Colonic mucosa (tissue), 4 donors: Measurements from ENCODE around the gene CES2. TPM values are rescaled to one million over a fixed set of nuclear protein-coding genes. Genes with fewer than 3 reads are reported as not detected.
A peak's percentile ranks its signal among the peaks of the same experiment; 100 is the strongest.
"Not testable (repeated sequence)": the region's sequence is repeated elsewhere in the genome, so short reads cannot be mapped to it uniquely, and the experiment has no call there.

ENCODE experiments used
- DNase-seq: peaks from one replicate; pipeline ENCODE4 v3.0.0-alpha.2; 2020
- H3K27ac ChIP-seq: fragments of 200-600 bp; one replicate; pipeline ENCODE4 v1.8.0; 2021
- H3K27me3 ChIP-seq: fragments of 200-600 bp; one replicate; pipeline ENCODE4 v1.8.0; 2021
- H3K36me3 ChIP-seq: fragments of 200-600 bp; one replicate; pipeline ENCODE4 v1.8.0; 2021
- H3K4me1 ChIP-seq: fragments of 200-600 bp; one replicate; pipeline ENCODE4 v1.8.0; 2021; ENCODE audit warnings: mild to moderate bottlenecking
- H3K4me3 ChIP-seq: fragments of 200-600 bp; one replicate; pipeline ENCODE4 v1.8.0; 2021
- H3K9ac ChIP-seq, 2 donors: one replicate each; pipeline ENCODE4 v1.7.0; 2013; ENCODE audit warnings: control low read depth in 2 of 2, low read depth in 2 of 2, low read length in 2 of 2
- H3K9me3 ChIP-seq: fragments of 200-600 bp; one replicate; pipeline ENCODE4 v1.8.0; 2021
- CTCF ChIP-seq: fragments of 200-600 bp; IDR thresholded peaks from one replicate; pipeline ENCODE4 v1.8.0; 2022; ENCODE audit warnings: antibody characterized with exemption, mild to moderate bottlenecking
- intact Hi-C: fragments of 100-400 bp; cut with DNase I; formaldehyde crosslinking; loops from one replicate; pipeline ENCODE4 v1.14.1; 2022
- total RNA-seq, 2 donors: library from RNA; stranded (reverse); fragmentation: NEBNext Ultra II Directional in 1 of 2; extraction: Animal tissue kit (Norgen Biotek cat#: 25700) in 1 of 2; gene quantifications; one replicate each; pipeline ENCODE4 v1.2.1, GENCODE V29; 2021
- donor health status: healthy.
- donor health status: DM: no; HTN: no; CAD: no.
- donor health status: DM: no; HTN: no; CAD: no.

Gene CES2
- total RNA-seq, 2 donors from 2014 or later, result 407 to 525 TPM

DNA sequence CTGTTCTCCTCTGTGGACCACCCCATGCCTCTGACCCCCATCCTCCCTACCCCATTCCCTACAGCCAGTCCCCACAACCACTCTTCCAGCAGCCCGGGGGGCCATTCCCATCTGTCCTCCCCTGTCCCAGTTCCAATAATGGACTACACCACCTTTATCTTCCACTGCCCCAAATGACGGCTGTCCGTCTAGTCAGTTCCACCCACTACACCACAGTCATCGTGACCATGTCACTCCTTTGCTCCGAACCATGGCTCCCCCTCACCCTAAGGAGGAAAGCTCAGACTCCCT lies 39.7 kb upstream of the CES2 start:
- Histone ChIP-seq H3K36me3 (no peaks in the 10 kb centered on the region), H3K27ac (peak overlapping the region; percentile 59), H3K9ac (peak overlapping the region in 1 of 2 donors; percentile 76), H3K9me3 (no peaks in the 10 kb centered on the region), H3K4me3 (no peak overlapping the region), H3K4me1 (peaks cover 22% of the 10 kb centered on the region), H3K27me3 (no peaks in the 10 kb centered on the region)
- no peak for DNase-seq
- no peak for TF ChIP-seq CTCF
- intact Hi-C loops, result loop anchor here (5.0 kb wide), 1 partner anchor 37 kb away; the partner anchor contains the start of gene CIAO2B

- Histone ChIP-seq H3K36me3 (no peaks in the 10 kb centered on the region), H3K4me1 (peaks cover 22% of the 10 kb centered on the region), H3K4me3 (no peak overlapping the region), H3K27me3 (no peaks in the 10 kb centered on the region), H3K9ac (peak overlapping the region in 1 of 2 donors; percentile 76), H3K9me3 (no peaks in the 10 kb centered on the region), H3K27ac (peak overlapping the region; percentile 59)
- intact Hi-C loops, result loop anchor here (5.0 kb wide), 1 partner anchor 36 kb away; the partner anchor contains the start of gene CIAO2B
- DNase-seq, result no peak
- no peak for TF ChIP-seq CTCF
Measured at GRCh38 chr16:66895999-66896398, 39.3 kb upstream of the CES2 start.

DNA sequence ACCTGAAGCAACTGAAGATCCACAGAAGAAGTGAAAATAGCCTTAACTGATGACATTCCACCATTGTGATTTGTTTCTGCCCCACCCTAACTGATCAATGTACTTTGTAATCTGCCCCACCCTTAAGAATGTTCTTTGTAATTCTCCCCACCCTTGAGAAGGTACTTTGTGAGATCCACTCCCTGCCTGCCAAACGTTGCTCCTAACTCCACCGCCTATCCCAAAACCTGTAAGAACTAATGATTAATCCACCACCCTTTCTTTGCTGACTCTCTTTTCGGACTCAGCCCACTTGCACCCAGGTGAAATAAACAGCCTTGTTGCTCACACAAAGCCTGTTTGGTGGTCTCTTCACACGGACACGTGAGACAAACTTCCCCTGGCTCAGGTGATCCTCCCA lies 38.6 kb upstream of the CES2 start:
- not testable (repeated sequence) for H3K9me3 ChIP-seq, H3K36me3 ChIP-seq, DNase-seq, H3K4me3 ChIP-seq, H3K9ac ChIP-seq, H3K27me3 ChIP-seq
- peak overlapping the region; percentile 59 for H3K27ac ChIP-seq
- intact Hi-C loops, result loop anchor here (5.0 kb wide), 1 partner anchor 36 kb away; the partner anchor contains the start of gene CIAO2B
- H3K4me1 ChIP-seq, result peaks cover 22% of the 10 kb centered on the region

GRCh38 chr16:66898207-66898606 lies 37.1 kb upstream of the CES2 start:
- Histone ChIP-seq H3K4me3 (no peak overlapping the region), H3K9me3 (no peaks in the 10 kb centered on the region), H3K9ac (no peak overlapping the region), H3K27me3 (no peaks in the 10 kb centered on the region), H3K27ac (peak overlapping the region; percentile 22), H3K4me1 (peaks cover 22% of the 10 kb centered on the region), H3K36me3 (no peaks in the 10 kb centered on the region)
- DNase-seq, result no peak
- no peak for TF ChIP-seq CTCF
- intact Hi-C loops, result loop anchor here (5.0 kb wide), 1 partner anchor 34 kb away; the partner anchor contains the start of gene CIAO2B

GRCh38 chr16:66898933-66899309 lies 36.4 kb upstream of the CES2 start:
- no peak overlapping the region for H3K4me3 ChIP-seq
- intact Hi-C loops, result loop anchor here (5.0 kb wide), 1 partner anchor 33 kb away; the partner anchor contains the start of gene CIAO2B
- H3K27me3 ChIP-seq, result no peaks in the 10 kb centered on the region
- peak overlapping the region; percentile 59 for H3K27ac ChIP-seq
- no peak for DNase-seq
- no peaks in the 10 kb centered on the region for H3K36me3 ChIP-seq
- peak overlapping the region in 1 of 2 donors; percentile 9 for H3K9ac ChIP-seq
- no peaks in the 10 kb centered on the region for H3K9me3 ChIP-seq
- peaks cover 22% of the 10 kb centered on the region for H3K4me1 ChIP-seq
- TF ChIP-seq CTCF, result no peak

- intact Hi-C loops, result loop anchor here (5.0 kb wide), 1 partner anchor 33 kb away; the partner anchor contains the start of gene CIAO2B
- peaks cover 22% of the 10 kb centered on the region for H3K4me1 ChIP-seq
Measured at GRCh38 chr16:66899310-66899944, 35.9 kb upstream of the CES2 start.

More at GRCh38 chr16:66899310-66899944, 35.9 kb upstream of the CES2 start:
- H3K9me3 ChIP-seq, result no peaks in the 10 kb centered on the region
- no peak overlapping the region for H3K4me3 ChIP-seq
- no peaks in the 10 kb centered on the region for H3K36me3 ChIP-seq
- no peak for TF ChIP-seq CTCF
- peak overlapping the region; percentile 59 for H3K27ac ChIP-seq
- no peaks in the 10 kb centered on the region for H3K27me3 ChIP-seq
- DNase-seq, result no peak
- H3K9ac ChIP-seq, result peak overlapping the region in 1 of 2 donors; percentile 9
